Activated CD8-positive, alpha-beta T cell treated with anti-CD3 and anti-CD28 coated beads, Interleukin-2, amount 10 ng/mL, durations not matched to agents 7 days and 5 days (primary cell): ENCODE results near the gene IZUMO3. TPM values are rescaled to one million over a fixed set of nuclear protein-coding genes. Genes with fewer than 3 reads are reported as not detected.

Experiments
- ATAC-seq: fragments of 150-1000 bp; cut with Tn5 transposase; one replicate; pipeline ENCODE4 v1.10.0; 2021; ENCODE audit warnings: moderate library complexity
- CTCF ChIA-PET: fragments of 350-600 bp; sonication (Branson Sonifier 250); formaldehyde crosslinking; loops from one replicate; lab custom pipeline; 2021; ENCODE audit warnings: antibody characterized with exemption; lab: Charles Lee
- POLR2A ChIA-PET: fragments of 350-600 bp; sonication (Branson Sonifier 250); formaldehyde crosslinking; loops from one replicate; lab custom pipeline; 2021; ENCODE audit warnings: antibody characterized with exemption; lab: Charles Lee
- DNase-seq: peaks from one replicate; pipeline ENCODE4 v3.0.0-alpha.2; 2020
- H3K27ac Mint-ChIP-seq: one replicate; pipeline ENCODE4 v1.8.0; 2021; ENCODE audit warnings: mild to moderate bottlenecking, mixed read lengths
- H3K27me3 Mint-ChIP-seq: one replicate; pipeline ENCODE4 v1.8.0; 2021; ENCODE audit warnings: low read depth, mixed read lengths
- H3K36me3 Mint-ChIP-seq: one replicate; pipeline ENCODE4 v1.8.0; 2021; ENCODE audit warnings: low read depth, mixed read lengths
- H3K4me1 Mint-ChIP-seq: one replicate; pipeline ENCODE4 v1.8.0; 2021; ENCODE audit warnings: low read depth, mixed read lengths
- H3K4me3 Mint-ChIP-seq: one replicate; pipeline ENCODE4 v1.8.0; 2021; ENCODE audit warnings: mild to moderate bottlenecking, mixed read lengths
- H3K9me3 Mint-ChIP-seq: one replicate; pipeline ENCODE4 v1.8.0; 2022; ENCODE audit warnings: mixed read lengths; ENCODE audit not compliant: insufficient read depth
- total RNA-seq, 2 experiments: library from RNA; stranded (reverse); gene quantifications; one replicate each; pipeline ENCODE4 v1.2.3, GENCODE V29; 2021

IZUMO3 gene
- total RNA-seq, 2 experiments from 2014 or later: not detected

GRCh38 chr9:24518545-24518944 is 27.2 kb downstream of the IZUMO3 start:
- ATAC-seq (no peak), DNase-seq (no peak)
- Mint-ChIP-seq H3K27me3 (no peaks in the 10 kb centered on the region), H3K9me3 (peaks cover 40% of the 10 kb centered on the region), H3K4me1 (no peaks in the 10 kb centered on the region), H3K27ac (no peak overlapping the region), H3K4me3 (no peak overlapping the region), H3K36me3 (no peaks in the 10 kb centered on the region)
- CTCF ChIA-PET: no interaction called here
- POLR2A ChIA-PET: no interaction called here

GRCh38 chr9:24516463-24516862 is 29.2 kb downstream of the IZUMO3 start:
- no peak for ATAC-seq
- Mint-ChIP-seq H3K27me3 (no peaks in the 10 kb centered on the region), H3K9me3 (peaks cover 39% of the 10 kb centered on the region), H3K27ac (no peak overlapping the region), H3K4me3 (no peak overlapping the region), H3K4me1 (no peaks in the 10 kb centered on the region), H3K36me3 (no peaks in the 10 kb centered on the region)
- no peak for DNase-seq
- CTCF ChIA-PET: no interaction called here
- POLR2A ChIA-PET: no interaction called here

GRCh38 chr9:24509850-24510249 is 35.8 kb downstream of the IZUMO3 start:
- DNase-seq (no peak), ATAC-seq (no peak)
- Mint-ChIP-seq H3K36me3 (no peaks in the 10 kb centered on the region), H3K4me3 (no peak overlapping the region), H3K27ac (no peak overlapping the region), H3K9me3 (peaks cover 31% of the 10 kb centered on the region), H3K4me1 (no peaks in the 10 kb centered on the region), H3K27me3 (no peaks in the 10 kb centered on the region)
- ChIA-PET POLR2A (no interaction called here), CTCF (no interaction called here)

- Mint-ChIP-seq H3K36me3 (no peaks in the 10 kb centered on the region), H3K4me1 (no peaks in the 10 kb centered on the region), H3K27me3 (no peaks in the 10 kb centered on the region), H3K4me3 (no peak overlapping the region), H3K9me3 (peaks cover 15% of the 10 kb centered on the region), H3K27ac (no peak overlapping the region)
- POLR2A ChIA-PET: no interaction called here
- CTCF ChIA-PET: no interaction called here
- ATAC-seq (no peak), DNase-seq (no peak)
Measured at GRCh38 chr9:24504521-24504920, 41.2 kb downstream of the IZUMO3 start.

- no peak for ATAC-seq
- H3K27ac Mint-ChIP-seq: no peak overlapping the region
- DNase-seq: no peak
- ChIA-PET CTCF (interaction anchor here (1.2 kb wide), 1 partner anchor 15 kb away, joined by 3 read pairs; no protein-coding TSS in a partner anchor), POLR2A (no interaction called here)
- H3K27me3 Mint-ChIP-seq: no peaks in the 10 kb centered on the region
- no peaks in the 10 kb centered on the region for H3K4me1 Mint-ChIP-seq
- no peak overlapping the region for H3K4me3 Mint-ChIP-seq
- H3K9me3 Mint-ChIP-seq: peaks cover 27% of the 10 kb centered on the region
- H3K36me3 Mint-ChIP-seq: no peaks in the 10 kb centered on the region
Measured at GRCh38 chr9:24502206-24502937, 43.3 kb downstream of the IZUMO3 start.

- CTCF ChIA-PET: no interaction called here
- Mint-ChIP-seq H3K9me3 (peaks cover 26% of the 10 kb centered on the region), H3K27ac (no peak overlapping the region), H3K27me3 (no peaks in the 10 kb centered on the region), H3K4me1 (no peaks in the 10 kb centered on the region), H3K4me3 (no peak overlapping the region), H3K36me3 (no peaks in the 10 kb centered on the region)
- DNase-seq (no peak), ATAC-seq (no peak)
- POLR2A ChIA-PET: no interaction called here
Measured at GRCh38 chr9:24500761-24501160, 44.9 kb downstream of the IZUMO3 start.

GRCh38 chr9:24498632-24499031 is 47.1 kb downstream of the IZUMO3 start:
- Mint-ChIP-seq H3K4me3 (no peak overlapping the region), H3K27me3 (no peaks in the 10 kb centered on the region), H3K27ac (no peak overlapping the region), H3K36me3 (no peaks in the 10 kb centered on the region), H3K9me3 (peaks cover 26% of the 10 kb centered on the region), H3K4me1 (no peaks in the 10 kb centered on the region)
- no peak for ATAC-seq
- ChIA-PET CTCF (no interaction called here), POLR2A (no interaction called here)
- DNase-seq: no peak

GRCh38 chr9:24497671-24498070 is 48.0 kb downstream of the IZUMO3 start:
- ChIA-PET POLR2A (no interaction called here), CTCF (no interaction called here)
- Mint-ChIP-seq H3K27me3 (no peaks in the 10 kb centered on the region), H3K4me3 (no peak overlapping the region), H3K9me3 (peaks cover 34% of the 10 kb centered on the region), H3K4me1 (no peaks in the 10 kb centered on the region), H3K27ac (no peak overlapping the region), H3K36me3 (no peaks in the 10 kb centered on the region)
- DNase-seq: no peak
- ATAC-seq: no peak
